Right lobe of liver (tissue), 4 donors: ENCODE data around the gene RASGRP2.

Experiments
- CTCF ChIP-seq, 4 donors: fragments of 200-600 bp in 3 of 4; fragments of 450-650 bp in 1 of 4; IDR thresholded peaks; one replicate each; pipeline versions ENCODE4 v1.5.1 to v1.8.0; 2016 to 2022; ENCODE audit warnings: antibody characterized with exemption in 4 of 4, mild to moderate bottlenecking in 2 of 4
- POLR2A ChIP-seq: fragments of 450-650 bp; IDR thresholded peaks from one replicate; pipeline ENCODE4 v1.6.1; 2017; ENCODE audit warnings: antibody characterized with exemption, mild to moderate bottlenecking
- donor health status: DM: no; HTN: no; CAD: no.
- donor health status: DM: no; HTN: no; CAD: no.
- donor health status: DM: no; HTN: yes; CAD: no.

DNA sequence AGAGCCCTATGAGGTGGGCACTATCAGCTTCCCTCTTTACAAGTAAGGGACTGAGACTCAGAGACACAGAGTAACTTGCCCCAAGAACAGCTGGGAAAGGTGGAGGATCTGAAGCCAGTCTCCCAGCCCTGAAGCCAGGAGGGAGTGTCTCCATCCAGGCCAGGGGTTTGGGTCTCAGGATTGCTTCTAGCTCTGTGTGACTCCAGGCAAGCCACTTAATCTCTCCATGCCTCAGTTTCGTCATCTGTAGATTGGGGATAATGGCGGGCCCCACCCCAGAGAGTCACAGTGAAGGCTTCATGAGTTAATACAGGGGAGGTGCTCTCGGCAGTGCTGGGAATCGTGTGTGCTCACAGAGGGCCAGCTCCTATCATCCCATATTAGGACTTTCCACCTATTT is 48.5 kb upstream of the RASGRP2 start:
- TF ChIP-seq CTCF (IDR thresholded peaks at IDR 0.05): no peak
- no peak for TF ChIP-seq POLR2A
